Bronchial epithelial cell (primary cell): ENCODE measurements around the gene ARF3. TPM values are rescaled to one million over a fixed set of nuclear protein-coding genes. Genes with fewer than 3 reads are reported as not detected.

ENCODE experiments used
- DNase-seq: peaks from one replicate; pipeline ENCODE4 v3.0.0-alpha.2; 2010; ENCODE audit warnings: low read depth
- FAIRE-seq: peaks from 2 replicates; lab custom pipeline; 2011; peaks lifted over from hg19 to GRCh38; lab: Jason Lieb, UNC
- H3K27me3 ChIP-seq: 2 replicates; pipeline ENCODE4 v1.5.1; 2011; ENCODE audit warnings: low read length; ENCODE audit not compliant: control insufficient read depth, insufficient read depth
- H3K36me3 ChIP-seq: 2 replicates; pipeline ENCODE4 v1.5.1; 2011; ENCODE audit warnings: low read length; ENCODE audit not compliant: control insufficient read depth, insufficient read depth
- H3K4me3 ChIP-seq: 2 replicates; pipeline ENCODE4 v1.5.1; 2011; ENCODE audit warnings: mild to moderate bottlenecking, low read depth, low read length, control low read depth
- total RNA-seq: library from RNA; depleted of rRNA; stranded (reverse); fragments of >200 nt; gene quantifications from 2 replicates; pipeline ENCODE4 v1.2.1, GENCODE V29; 2014
- TF ChIP-seq, protein P1 (sequence below): IDR thresholded peaks from 2 replicates; pipeline ENCODE4 v1.5.1; 2011; ENCODE audit warnings: mild to moderate bottlenecking, moderate library complexity, low read length, control low read depth, inconsistent platforms; ENCODE audit not compliant: insufficient read depth, severe bottlenecking

ARF3 gene
- total RNA-seq, 1 donor from 2014 or later, result 30.0 TPM

DNA sequence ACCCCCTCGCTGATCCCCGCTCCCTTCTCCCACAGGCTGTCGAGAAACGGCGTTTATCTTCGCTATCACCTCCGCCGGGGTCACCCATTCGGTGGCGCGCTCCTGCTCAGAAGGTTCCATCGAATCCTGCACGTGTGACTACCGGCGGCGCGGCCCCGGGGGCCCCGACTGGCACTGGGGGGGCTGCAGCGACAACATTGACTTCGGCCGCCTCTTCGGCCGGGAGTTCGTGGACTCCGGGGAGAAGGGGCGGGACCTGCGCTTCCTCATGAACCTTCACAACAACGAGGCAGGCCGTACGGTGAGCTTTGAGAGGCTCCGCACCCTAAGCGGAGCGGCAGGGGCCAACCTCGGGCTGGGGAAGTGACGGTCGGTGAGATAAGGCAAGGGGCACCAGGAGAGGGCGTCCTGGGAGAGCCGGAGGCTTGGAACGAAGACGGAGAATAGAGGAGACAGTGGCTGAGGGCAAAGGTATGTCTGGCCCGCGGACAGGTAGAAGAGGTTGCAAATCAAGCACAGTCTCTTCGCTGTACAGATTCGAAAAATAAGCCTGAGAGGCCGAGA lies 23.2 kb upstream of the ARF3 start:
- DNase-seq, result no peak
- no peak overlapping the region for H3K4me3 ChIP-seq
- peaks cover 69% of the 10 kb centered on the region for H3K27me3 ChIP-seq
- H3K36me3 ChIP-seq, result no peaks in the 10 kb centered on the region
- TF ChIP-seq, protein P1, sequence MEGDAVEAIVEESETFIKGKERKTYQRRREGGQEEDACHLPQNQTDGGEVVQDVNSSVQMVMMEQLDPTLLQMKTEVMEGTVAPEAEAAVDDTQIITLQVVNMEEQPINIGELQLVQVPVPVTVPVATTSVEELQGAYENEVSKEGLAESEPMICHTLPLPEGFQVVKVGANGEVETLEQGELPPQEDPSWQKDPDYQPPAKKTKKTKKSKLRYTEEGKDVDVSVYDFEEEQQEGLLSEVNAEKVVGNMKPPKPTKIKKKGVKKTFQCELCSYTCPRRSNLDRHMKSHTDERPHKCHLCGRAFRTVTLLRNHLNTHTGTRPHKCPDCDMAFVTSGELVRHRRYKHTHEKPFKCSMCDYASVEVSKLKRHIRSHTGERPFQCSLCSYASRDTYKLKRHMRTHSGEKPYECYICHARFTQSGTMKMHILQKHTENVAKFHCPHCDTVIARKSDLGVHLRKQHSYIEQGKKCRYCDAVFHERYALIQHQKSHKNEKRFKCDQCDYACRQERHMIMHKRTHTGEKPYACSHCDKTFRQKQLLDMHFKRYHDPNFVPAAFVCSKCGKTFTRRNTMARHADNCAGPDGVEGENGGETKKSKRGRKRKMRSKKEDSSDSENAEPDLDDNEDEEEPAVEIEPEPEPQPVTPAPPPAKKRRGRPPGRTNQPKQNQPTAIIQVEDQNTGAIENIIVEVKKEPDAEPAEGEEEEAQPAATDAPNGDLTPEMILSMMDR, result peak; percentile 24
- no peak for FAIRE-seq

GRCh38 chr12:48979602-48980388 lies 22.5 kb upstream of the ARF3 start:
- no peak overlapping the region for H3K4me3 ChIP-seq
- TF ChIP-seq, protein P1, result no peak
- H3K27me3 ChIP-seq, result peaks cover 63% of the 10 kb centered on the region
- FAIRE-seq (no peak), DNase-seq (no peak)
- no peaks in the 10 kb centered on the region for H3K36me3 ChIP-seq

- Histone ChIP-seq H3K36me3 (no peaks in the 10 kb centered on the region), H3K4me3 (no peak overlapping the region), H3K27me3 (peaks cover 60% of the 10 kb centered on the region)
- TF ChIP-seq, protein P1, result no peak
- FAIRE-seq, result no peak
- DNase-seq, result no peak
Observed at GRCh38 chr12:48978741-48979601, 21.7 kb upstream of the ARF3 start.

GRCh38 chr12:48978291-48978740 lies 21.0 kb upstream of the ARF3 start, which contains the start of gene WNT1:
Gene WNT1, plus strand, starts transcription at chr12:48978322. Its CDS starts 329 bp downstream, at chr12:48978651.
- TF ChIP-seq, protein P1, result no peak
- FAIRE-seq, result no peak
- no peaks in the 10 kb centered on the region for H3K36me3 ChIP-seq
- DNase-seq, result no peak
- H3K4me3 ChIP-seq, result no peak within 1 kb of the TSS
- peaks cover 62% of the 10 kb centered on the region for H3K27me3 ChIP-seq

- Histone ChIP-seq H3K4me3 (no peak overlapping the region), H3K36me3 (no peaks in the 10 kb centered on the region), H3K27me3 (peaks cover 64% of the 10 kb centered on the region)
- DNase-seq (no peak), FAIRE-seq (peak; percentile 47)
- TF ChIP-seq, protein P1, result peak; percentile 85
Observed at GRCh38 chr12:48977290-48978281, 20.3 kb upstream of the ARF3 start.
